Fibroblast of upper back skin (primary cell): ENCODE measurements around the gene RRP9.

Source experiments
- DNase-seq: peaks from one replicate; pipeline ENCODE4 v3.0.0-alpha.2; 2013

Gene RRP9

DNA sequence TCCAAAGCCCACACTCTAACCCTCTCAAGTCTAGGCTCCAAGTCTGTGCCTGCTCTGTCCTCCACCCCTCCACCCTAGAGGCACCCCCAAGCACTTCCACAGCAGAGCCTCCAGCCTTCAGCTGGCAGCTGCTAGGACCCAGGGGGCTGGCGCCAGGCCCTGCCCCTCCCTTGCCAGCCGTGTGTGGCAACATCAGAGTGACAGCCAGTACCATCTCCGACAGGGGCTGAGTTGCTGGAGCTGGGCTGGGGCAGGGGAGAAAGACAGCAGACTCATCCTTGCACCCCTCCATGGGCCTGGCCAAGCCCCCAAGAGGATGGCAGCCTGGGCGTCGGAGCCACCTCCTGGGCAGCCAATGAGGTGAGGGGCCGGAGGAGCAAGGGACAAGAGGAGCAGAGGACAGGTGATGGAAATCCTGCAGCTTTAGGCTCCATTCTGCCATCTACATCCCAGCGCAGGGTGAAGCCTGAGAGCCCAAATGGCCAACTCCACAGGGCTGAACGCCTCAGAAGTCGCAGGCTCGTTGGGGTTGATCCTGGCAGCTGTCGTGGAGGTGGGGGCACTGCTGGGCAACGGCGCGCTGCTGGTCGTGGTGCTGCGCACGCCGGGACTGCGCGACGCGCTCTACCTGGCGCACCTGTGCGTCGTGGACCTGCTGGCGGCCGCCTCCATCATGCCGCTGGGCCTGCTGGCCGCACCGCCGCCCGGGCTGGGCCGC, 13.6 kb upstream of the RRP9 start, which contains the start of gene GPR62:
Gene GPR62, plus strand, starts transcription at position 207 of the 718 bp plus-strand sequence. Its CDS starts 272 bp downstream, at position 479.
- DNase-seq, result no peak

DNA sequence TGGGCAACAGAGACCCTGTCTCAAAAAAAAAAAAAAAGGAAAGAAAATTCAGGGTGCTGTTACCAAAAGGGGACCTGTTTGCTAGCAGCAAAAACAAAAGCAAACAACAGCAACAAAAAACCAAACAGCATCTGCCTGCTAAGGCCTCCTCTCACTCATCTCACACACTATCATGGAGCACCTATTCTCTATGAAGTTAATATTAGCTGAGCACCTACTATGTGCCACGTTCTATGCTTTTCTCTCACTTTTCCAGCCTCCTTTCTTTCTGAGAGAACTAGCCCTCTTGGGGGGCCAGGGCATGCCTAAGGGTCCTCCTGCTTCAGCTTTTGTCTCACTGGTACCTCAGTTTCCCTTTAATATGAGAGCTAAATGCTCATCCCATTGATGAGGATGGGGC, 13.0 kb upstream of the RRP9 start:
- DNase-seq, result no peak

DNA sequence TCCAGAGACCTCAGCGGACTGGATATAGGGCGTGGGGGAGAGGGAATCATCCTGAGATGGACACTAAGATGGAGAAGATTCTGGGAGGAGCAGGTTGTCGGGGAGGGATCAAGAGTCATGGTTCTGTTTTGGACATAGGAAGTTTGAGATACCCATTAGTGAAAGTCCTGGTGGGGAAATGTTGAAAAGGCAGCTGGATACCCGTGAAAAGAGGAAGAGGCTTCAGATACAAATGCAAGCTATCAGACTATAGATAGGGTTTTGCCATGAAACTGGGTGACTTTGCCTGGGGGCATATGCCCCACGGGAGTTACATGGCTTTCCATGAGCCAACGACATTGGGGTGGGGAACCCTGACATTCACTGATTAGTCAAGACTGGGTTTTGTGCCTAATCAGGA, 12.4 kb upstream of the RRP9 start:
- no peak for DNase-seq

DNA sequence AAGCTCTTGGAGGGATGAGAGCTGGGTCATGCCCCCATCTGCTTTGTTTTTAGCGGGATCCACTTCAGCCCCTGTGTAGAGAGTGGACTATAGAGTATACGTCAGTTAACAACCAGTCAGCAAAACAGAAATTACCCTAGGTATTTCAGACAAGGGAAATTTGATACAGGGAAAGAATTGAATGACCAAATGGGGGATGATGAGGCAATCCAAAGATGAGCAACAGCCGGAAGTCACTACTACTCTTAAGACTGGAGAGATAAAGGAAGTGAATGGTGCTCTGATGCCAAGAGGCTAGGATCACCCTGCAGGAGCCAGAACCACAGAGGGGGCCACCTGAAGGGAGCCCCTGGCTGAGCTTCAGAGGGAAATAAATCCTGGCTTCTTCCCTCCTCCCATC, 11.7 kb upstream of the RRP9 start:
- peak; percentile 73 for DNase-seq

DNA sequence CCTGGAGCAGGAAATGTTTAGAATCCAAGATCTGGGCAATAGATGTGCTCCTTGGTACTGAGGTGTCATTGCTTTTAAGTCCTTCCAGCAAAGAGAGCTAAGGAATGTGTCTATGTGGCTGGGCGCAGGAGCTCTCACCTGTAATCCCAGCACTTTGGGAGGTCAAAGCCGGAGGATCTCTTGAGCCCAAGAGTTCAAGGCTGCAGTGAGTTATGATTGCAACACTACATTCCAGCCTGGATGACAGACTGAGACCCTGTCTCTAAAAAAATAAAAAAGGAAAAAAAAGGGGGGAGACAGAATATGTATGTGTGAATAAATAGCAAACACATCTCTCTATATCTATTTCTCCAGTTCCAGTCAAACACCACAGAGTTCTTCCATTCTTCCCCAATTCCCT, 9.2 kb upstream of the RRP9 start:
- DNase-seq, result no peak

DNA sequence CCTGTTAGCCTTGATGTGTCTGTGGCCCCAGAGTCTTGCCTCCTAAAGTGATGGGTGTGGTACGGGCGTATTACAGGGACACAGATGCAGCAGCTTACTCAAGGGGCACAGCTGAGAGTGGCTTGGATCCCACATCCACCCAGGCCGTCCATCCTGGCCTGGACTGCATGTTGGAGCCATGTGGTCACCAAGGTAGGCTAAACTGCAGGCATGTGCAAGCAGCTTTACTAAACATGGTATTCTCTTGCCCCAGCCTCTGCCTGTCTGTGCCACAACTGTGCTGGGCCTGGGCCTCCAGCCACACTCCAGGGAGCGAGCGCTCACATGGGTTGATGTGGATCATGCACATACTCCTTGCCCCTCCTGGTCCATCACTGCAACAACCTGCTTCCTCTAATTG, 7.4 kb upstream of the RRP9 start:
- DNase-seq, result no peak

DNA sequence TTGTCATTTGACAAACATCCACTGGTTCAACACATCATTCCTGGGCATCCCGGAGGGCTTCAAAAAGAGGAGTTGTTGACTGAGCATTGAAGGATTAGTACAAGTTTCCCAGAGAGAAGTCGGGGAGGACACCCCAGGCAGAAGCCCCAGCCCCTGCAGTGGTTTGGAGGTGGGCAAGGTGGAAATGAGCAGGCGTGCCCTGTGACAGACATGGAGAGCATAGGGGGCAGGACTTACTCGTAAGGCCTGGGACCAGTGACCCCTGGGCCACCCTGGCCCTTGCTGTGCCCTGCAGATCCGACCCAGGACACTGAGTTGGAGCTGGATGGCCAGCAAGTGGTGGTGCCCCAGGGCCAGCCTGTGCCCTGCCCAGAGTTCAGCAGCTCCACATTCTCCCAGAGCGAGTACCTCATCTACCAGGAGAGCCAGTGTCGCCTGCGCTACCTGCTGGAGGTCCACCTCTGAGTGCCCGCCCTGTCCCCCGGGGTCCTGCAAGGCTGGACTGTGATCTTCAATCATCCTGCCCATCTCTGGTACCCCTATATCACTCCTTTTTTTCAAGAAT, 6.4 kb upstream of the RRP9 start:
- DNase-seq, result no peak

DNA sequence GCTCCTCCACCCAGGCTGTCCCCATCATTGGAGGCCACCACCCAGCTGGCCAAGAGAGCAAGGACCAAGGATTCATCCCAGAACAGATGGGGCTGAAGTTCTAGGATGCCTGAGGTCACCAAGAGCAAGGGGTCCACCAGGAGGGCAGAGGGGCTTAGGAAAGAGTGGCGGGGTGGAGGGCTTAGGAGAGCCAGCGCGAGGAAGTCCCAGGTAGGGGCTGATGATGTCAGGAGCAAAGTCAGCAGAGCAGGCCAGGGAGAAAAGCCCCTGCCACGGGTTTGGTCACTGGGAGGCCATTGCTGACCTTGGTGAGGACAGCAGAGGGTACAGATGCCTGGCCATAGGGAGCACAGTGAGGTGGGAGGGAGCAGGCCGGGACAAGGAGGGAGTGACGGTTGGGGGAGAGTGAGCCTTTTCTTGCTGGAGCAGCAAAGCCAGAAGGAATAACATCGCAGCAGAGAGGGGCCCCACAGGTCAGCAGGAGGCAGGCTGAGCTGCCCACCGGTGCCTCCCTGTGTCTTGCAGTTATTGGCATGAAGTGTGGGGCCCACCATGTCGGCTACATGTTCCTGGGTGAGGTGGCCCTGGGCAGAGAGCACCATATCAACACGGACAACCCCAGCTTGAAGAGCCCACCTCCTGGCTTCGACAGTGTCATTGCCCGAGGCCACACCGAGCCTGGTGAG, 5.7 kb upstream of the RRP9 start:
- DNase-seq, result no peak

DNA sequence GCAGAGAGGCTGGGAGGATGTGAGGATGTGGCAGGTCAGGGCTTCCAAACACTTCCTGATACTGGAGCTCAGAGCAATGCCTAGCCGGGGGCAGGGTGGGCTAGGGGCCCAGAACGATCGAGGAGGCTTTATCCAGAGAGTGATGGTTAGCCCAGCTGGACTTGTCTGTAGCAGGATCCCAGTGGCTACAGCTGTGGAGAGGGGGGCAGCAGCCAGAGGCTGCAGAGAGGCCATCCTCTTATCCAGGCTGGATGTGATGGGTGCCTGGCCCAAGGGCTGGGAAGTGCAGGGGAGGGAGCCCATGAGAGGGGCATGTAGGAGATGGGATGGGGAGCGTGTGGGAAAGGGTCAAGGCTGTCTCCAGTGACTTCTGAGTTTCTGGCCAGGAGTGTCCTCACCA, 5.1 kb upstream of the RRP9 start:
- no peak for DNase-seq

DNA sequence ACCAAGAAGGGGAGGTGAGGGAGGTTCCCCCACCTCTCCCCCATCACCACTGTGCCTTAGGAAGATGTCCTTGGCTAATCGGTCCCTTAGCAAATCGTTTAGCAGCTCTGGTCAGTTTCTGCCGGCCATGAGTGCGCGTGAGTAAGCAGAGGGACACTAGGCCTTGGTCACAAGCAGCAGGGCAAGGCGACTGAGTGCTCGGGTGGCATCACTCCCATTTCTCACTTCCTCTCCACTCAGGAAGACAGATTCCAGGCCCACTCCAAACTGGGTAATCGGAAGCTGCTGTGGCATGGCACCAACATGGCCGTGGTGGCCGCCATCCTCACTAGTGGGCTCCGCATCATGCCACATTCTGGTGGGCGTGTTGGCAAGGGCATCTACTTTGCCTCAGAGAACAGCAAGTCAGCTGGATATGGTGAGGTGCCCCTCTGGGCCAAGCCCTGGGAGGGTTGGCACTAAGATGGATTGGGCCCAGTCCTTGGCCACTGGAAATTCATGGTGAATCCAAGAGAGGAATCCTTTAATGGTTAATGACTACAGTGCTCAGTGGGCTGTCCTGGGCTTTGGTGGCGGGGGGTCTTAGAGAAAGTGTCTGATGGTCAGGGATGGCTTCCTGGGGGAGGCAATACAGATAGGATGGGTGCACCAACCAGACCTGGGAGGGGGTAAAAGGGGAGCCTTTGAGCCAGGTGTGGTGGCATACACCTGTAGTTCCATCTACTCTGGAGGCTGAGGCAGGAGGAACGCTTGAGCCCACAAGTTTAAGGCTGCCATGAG, 4.4 kb upstream of the RRP9 start:
- DNase-seq, result no peak

DNA sequence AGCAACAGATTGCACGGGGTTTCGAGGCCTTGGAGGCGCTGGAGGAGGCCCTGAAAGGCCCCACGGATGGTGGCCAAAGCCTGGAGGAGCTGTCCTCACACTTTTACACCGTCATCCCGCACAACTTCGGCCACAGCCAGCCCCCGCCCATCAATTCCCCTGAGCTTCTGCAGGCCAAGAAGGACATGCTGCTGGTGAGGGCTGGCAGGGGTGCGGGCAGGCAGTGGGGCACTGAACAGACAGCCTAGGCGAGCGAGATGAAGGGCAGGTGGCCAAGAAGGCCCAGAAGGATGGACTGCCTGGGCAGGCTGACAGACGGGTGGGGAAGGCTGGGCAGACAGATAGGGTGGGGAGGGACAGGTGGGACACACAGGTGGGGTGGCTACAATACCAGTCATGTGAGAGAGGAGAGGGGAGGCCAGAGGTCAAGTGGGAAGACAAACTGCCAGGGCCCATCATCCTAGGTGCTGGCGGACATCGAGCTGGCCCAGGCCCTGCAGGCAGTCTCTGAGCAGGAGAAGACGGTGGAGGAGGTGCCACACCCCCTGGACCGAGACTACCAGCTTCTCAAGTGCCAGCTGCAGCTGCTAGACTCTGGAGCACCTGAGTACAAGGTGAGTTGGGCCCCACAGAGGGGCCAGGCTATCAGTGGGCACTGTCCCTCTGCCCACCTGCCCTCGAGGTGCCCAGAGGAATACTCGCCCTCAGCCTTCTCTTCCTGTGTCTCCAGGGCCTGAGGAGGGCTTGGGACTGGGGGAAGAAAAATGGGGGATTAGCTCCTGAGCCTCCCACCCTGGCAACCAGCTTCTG, 3.5 kb upstream of the RRP9 start:
- no peak for DNase-seq

DNA sequence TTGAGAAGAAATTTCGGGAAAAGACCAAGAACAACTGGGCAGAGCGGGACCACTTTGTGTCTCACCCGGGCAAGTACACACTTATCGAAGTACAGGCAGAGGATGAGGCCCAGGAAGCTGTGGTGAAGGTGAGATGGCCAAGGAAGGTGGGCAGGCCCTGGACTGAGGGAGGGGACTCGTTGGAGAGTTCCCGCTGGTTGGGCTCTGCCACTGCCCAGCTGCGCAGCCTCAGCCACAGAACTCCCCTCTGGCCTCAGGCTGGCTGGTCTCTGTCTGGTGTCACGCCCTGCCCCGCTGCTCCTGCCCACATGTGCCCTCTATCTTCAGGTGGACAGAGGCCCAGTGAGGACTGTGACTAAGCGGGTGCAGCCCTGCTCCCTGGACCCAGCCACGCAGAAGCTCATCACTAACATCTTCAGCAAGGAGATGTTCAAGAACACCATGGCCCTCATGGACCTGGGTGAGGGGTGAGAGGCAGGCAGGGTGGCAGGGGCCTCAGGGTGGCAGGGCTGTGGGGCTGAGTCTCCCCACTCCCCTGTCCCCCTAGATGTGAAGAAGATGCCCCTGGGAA, 2.8 kb upstream of the RRP9 start:
- DNase-seq, result no peak

DNA sequence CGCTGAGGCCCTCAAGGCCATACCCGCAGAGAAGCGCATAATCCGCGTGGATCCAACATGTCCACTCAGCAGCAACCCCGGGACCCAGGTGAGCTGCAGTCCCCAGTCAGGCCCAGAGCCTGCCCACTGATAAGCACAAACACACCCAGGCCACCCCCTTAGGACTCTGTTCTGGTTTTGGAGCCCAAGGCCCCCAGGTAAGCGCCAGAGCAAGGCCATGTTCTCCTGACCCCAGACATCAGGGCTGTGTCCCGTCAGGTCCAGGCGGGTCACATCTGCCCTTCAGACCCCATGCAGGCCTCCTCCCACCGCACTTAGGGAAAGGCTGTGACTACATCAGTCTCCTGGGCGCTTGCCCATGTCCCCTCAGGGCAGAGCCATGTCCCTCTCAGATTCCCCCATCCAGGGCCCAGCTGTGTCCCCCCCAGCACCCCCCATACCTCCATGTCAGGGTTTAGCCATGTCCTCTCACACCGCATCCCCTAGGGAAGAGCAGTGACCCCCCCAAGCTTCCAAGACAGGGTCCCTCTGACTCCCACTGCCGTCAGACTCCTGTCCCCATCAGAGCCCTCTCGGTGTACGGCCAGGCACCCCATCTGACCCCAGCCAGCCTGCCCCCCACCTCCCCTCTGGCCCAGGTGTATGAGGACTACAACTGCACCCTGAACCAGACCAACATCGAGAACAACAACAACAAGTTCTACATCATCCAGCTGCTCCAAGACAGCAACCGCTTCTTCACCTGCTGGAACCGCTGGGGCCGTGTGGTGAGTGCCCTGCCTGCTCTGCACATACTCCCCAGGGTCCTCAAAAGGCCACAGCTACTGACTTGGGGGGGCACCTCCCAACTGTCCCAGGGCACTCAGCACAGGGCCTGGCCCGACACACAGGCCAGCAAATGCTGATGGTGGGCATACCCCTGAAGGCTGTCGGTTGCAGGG, 2.0 kb upstream of the RRP9 start:
- no peak for DNase-seq

DNA sequence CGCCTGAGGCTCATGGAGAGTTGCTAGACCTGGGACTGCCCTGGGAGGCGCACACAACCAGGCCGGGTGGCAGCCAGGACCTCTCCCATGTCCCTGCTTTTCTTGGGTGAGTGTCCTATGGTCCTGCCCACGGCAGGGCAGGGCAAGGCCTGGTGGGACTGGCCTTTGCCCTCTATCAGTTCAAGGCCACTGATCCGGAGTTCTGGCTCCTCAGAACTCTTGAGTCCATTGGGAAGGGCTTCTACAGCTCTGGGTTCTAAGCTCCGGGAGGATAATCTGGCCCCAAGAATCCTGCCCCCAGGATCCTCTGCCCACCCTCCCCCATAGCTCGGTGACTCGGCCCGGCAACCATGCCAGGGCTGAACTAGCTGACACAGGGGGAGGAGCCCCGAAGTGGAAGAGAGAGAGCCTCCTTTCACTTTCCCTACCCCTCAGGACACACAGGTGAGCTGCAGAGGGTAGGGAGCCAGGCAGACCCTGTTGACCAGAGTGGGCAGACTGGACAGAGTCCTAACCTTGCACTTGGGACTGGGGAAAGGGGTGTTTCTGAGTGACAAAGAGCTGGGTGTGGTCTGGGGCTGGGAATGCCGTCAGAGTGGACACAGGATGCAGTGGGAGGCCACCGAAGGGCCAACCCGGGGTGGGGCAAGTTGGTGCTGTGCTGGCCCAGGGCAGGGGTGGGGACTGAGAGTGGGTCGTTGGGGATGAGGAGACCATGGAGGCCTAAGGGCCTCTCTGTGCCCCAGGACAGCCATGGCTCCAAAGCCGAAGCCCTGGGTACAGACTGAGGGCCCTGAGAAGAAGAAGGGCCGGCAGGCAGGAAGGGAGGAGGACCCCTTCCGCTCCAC, 1.1 kb upstream of the RRP9 start:
- peak; percentile 54 for DNase-seq

DNA sequence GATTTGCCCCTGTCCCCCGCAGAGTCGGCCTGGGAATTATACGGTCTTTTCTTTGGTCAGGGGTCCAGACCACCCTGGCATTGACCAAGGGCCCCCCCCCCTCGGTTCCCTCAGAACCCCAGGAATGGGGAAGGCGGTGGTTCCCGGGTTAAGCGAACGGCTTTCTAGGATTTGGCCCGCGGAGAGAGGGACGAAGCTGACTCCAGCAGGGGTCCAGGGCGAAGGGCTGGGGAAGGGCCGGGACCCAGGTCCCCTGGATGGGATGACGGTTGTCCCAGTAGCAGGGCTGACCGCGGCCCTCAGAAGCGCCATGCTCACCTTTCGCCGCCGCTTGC, 274 bp downstream of the RRP9 start:
- no peak for DNase-seq

DNA sequence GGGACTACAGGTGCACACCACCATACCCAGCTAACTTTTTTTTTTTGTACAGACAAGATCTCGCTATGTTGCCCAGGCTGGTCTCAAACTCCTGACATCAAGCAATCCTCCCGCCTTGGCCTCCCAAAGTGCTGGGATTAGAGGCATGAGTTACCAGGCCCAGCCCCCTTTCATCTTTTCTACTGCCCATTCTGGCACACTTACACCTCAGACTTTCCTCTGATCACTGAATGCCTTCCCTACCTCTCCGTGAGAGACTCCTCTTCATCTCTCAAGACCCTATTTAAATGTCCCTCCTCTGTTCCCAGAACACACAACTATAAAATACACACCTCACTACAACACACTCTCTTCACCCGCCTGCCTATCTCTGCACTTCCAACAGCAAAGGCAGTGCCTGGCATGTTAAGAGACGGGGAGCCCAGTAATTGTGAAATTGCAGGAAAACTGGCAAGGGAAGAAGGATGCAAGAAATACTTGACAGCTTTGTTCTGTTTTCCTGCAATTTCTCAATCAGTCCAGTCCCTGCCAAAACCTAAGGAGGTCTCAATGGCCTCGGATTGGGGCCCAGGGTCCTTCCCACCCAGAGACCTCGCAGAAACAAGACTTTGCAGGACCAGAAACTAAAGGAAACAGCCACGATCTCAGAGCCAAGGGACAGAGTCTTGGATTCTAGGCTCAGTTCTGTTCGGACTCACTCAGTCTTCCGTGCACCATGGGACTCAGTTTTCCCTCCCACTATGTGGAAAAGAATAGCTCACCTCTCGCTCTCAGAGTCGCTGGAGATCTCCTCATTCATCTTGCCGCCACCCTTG, 849 bp downstream of the RRP9 start:
- no peak for DNase-seq

DNA sequence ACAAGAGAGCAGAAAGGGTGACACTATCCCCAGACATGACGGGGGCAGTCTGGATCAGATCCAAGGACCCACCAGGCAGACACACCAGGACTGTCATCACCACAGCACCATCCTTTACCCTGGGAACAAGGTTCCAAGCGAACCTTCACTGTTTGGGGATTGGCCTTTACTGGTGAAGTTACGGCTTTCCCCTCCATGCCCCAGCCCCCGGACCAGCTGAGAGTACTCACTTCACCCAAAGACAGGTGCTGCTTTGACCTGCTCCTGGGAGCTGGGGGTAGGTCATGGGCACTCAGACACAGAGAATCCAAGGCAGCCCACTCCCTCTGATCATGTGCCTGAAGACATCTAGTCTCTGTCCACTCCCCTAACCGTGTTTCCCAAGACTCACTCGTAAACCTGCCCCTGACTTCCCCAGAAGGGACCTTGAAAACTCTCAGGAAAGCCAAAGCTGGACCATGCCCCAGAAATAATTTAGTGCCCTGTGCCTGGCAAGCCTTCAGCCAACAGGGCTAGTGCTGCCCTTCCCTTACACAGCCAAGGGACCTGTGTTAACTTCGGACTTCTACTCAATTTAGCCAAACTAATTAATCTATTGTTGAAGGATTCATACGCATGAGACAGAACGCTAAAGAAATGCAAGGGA, 2.8 kb downstream of the RRP9 start:
- no peak for DNase-seq

DNA sequence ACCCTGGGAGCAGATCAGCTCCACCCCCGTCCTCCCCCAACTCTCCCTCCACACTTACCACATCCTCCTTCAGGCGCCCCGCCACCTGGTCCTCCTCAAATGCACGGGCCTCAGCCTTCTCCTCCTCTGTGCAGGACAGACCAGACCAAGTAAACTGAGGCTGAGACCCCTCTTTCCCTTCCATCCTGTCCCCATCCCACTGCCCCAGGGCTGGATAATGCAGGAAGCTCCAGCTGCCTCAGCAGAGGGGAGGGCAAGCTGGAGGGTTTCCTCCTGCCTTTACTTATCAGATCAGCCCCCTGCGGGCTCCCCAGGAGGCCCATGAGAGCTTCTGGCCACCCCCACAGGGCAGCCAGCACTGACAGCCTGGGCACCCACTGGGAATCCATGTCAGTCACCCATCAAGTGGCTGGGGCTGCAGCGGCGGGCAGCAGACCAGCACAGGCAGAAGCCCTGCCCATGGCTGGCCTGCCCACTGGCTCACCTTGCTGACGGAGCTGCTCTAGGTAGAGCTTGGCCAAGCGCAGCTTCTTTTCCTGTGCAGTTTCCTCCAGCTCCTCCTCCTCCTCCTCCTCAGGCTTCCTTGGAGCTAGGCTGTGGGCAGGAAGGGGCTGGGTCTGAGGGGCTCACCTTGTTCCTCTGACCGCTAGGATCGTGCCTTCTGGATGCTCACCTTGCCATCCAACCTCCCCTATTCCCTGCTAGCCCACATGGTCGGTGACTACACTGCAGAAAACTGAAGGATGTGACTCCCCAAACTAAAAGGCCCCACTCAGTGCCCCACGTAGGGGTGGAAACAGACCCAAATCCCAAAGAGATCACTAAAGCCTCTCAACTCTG, 3.9 kb downstream of the RRP9 start:
- no peak for DNase-seq
